ENCODE data around the gene IL17C. TPM values are rescaled to one million over a fixed set of nuclear protein-coding genes. Genes with fewer than 3 reads are reported as not detected.

Gene IL17C
- total RNA-seq, 2 donors from 2014 or later = not detected

DNA sequence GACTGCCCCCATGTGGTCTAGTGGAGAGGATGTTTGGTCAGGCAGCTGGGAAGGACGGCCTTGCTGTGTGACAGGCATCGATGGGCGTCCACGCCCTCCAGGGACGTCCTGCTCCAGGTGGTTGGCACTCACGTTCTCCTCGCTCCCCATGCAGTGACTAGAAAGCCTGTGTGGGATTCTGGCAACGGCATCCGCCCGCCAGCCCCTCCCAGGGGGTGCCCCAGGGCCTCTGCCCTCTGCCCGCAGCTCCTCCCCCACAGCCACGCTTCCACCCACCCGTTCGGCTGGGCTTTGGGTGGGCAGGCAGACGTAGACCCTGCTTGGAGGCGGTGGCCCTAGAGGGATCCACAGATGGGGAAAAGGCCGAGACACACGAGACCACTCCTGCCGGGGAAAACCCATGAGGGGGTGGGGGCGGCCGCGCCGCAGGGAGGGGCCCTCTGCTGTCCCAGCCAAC is 4.7 kb upstream of the IL17C start:
- Histone ChIP-seq H3K27ac (no peak overlapping the region), H3K27me3 (peaks cover under 1% of the 10 kb centered on the region), H3K36me3 (peaks cover 6% of the 10 kb centered on the region), H3K4me3 (peak overlapping the region; percentile 44), H3K4me1 (peaks cover 4% of the 10 kb centered on the region), H3K9ac (ENCODE audit: low read depth in 2 of 2, low read length in 2 of 2) (peak overlapping the region in 1 of 2 donors; percentile 80), H3K9me3 (no peaks in the 10 kb centered on the region)
- TF ChIP-seq, protein P1, sequence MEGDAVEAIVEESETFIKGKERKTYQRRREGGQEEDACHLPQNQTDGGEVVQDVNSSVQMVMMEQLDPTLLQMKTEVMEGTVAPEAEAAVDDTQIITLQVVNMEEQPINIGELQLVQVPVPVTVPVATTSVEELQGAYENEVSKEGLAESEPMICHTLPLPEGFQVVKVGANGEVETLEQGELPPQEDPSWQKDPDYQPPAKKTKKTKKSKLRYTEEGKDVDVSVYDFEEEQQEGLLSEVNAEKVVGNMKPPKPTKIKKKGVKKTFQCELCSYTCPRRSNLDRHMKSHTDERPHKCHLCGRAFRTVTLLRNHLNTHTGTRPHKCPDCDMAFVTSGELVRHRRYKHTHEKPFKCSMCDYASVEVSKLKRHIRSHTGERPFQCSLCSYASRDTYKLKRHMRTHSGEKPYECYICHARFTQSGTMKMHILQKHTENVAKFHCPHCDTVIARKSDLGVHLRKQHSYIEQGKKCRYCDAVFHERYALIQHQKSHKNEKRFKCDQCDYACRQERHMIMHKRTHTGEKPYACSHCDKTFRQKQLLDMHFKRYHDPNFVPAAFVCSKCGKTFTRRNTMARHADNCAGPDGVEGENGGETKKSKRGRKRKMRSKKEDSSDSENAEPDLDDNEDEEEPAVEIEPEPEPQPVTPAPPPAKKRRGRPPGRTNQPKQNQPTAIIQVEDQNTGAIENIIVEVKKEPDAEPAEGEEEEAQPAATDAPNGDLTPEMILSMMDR (IDR thresholded peaks at IDR 0.05) = peak; percentile 40
- peak; percentile 64 for DNase-seq
- intact Hi-C loops (cut with DNase I) = no loop called here

DNA sequence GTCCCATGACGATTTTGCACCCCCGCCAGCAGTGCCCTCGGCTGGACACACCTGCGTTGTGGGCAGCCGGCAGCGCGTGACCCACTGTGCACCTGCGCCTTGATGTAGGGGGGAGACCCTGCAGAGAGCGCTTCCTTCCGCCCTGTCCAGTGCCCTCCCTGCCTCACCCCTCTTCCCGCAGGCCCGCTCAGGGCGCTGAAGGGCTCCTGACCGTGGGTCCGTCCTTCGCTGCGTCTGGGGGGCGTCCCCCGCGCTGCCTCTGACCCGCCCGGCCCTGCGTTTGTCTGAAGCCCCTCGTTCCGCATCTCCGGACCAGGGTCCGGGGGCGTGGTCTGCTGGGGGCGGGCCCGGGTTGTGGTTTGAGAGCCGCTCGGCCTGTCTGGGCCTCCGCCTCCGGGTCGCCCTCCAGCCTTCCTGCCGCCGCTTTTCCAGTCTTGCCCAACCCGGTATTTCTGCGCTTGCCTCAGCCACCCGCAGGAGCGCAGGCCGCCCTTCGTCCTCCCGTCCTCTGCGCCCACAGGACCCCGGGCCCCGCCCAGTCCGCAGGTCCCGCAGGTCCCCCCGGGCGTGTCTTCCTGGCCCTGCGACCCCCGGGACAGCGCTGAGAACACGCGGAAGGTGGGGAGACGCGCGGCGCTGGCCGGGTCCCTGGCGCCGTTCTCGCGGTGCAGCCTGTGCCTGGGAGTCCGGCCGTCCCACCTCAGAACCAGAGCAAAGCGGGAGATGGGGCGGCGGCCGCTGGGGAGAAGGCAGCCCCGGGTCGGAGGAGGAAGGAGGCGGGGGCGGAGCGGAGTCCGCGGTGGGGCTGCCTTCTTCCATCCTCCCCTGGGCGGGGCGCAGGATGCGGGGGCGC is 4.0 kb upstream of the IL17C start:
- peak; percentile 60 for DNase-seq
- TF ChIP-seq, protein P1 (IDR thresholded peaks at IDR 0.05) = no peak
- H3K27me3 ChIP-seq = peaks cover 7% of the 10 kb centered on the region
- H3K4me1 ChIP-seq = peaks cover 10% of the 10 kb centered on the region
- H3K27ac ChIP-seq = no peak overlapping the region
- H3K36me3 ChIP-seq = peaks cover 6% of the 10 kb centered on the region
- peak overlapping the region; percentile 26 to 80 for H3K9ac ChIP-seq (ENCODE audit: low read depth in 2 of 2, low read length in 2 of 2)
- peak overlapping the region; percentile 44 for H3K4me3 ChIP-seq
- H3K9me3 ChIP-seq = no peaks in the 10 kb centered on the region
- intact Hi-C loops (cut with DNase I) = no loop called here

DNA sequence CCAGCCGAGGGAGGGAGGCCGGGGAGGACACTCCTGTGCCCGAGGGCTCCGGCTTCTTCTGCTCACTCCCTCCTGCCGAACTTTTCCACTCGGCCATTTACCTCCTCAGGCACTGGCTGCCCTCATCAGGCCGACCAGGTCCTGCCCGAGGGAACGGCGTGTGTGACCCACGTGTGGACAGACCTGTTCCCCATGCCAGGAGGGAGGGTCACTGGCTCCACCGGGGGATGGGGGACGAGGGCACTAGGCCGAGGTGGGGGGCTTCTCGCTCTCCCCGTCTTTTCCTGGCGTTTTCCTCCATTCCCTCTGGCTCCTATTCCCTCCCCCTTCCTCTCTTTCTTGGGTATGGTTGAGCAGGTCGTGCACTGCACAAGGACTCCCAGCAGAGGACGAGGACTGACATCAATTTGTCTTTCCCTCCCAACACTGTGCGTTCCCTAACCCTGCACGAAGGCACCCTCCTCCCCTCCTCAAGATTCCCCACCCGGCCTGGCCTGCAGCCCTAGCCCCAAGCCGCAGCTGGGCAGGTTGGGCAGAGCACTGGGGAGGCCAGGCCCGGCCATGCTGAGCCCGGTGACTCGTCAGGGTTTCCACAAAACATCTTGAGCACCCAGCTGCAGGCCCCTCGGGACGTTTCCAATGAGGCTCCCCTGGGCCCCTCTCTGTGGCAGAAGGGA is 3.2 kb upstream of the IL17C start:
- Histone ChIP-seq H3K9ac (ENCODE audit: low read depth in 2 of 2, low read length in 2 of 2) (peak overlapping the region in 1 of 2 donors; percentile 80), H3K4me1 (peaks cover 15% of the 10 kb centered on the region), H3K4me3 (peak overlapping the region; percentile 44), H3K27me3 (peaks cover 15% of the 10 kb centered on the region), H3K36me3 (no peaks in the 10 kb centered on the region), H3K27ac (no peak overlapping the region), H3K9me3 (no peaks in the 10 kb centered on the region)
- intact Hi-C loops (cut with DNase I) = no loop called here
- DNase-seq = no peak
- TF ChIP-seq, protein P1 (IDR thresholded peaks at IDR 0.05) = no peak

DNA sequence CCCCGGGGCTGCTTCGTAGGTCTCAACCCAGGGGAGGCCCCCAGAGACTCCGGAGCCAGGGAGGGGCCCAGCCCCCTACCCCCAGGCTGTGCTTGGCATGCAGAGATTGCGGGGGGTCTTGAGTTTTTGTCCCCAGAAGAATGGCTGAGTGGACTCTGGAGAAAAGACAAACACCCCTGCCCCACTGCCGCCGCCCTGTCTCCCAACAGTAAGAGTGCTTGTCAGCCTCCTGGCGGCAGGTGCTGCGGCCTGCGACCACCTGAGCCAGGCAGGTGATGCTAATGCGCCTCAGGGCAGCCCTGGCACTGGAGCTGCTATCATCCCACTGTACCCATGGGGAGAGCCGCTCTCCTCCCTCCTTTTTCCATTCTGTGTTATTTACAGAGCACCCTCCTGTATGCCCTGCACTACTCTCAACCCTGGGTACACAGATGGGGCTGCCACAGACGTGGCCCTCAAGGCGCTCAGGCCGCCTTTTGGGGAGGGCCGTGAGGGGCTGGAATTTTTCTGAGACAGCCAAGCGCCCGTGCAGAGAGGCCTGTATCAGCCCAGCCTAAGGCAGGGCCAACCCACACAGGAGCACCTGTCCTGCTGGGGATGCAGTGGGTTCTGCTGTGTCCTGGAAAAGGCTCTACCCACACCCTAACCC is 2.6 kb upstream of the IL17C start:
- peaks cover 15% of the 10 kb centered on the region for H3K4me1 ChIP-seq
- TF ChIP-seq, protein P1 (IDR thresholded peaks at IDR 0.05) = no peak
- H3K27me3 ChIP-seq = peaks cover 21% of the 10 kb centered on the region
- no peak overlapping the region for H3K9ac ChIP-seq (ENCODE audit: low read depth in 2 of 2, low read length in 2 of 2)
- DNase-seq = no peak
- H3K27ac ChIP-seq = no peak overlapping the region
- intact Hi-C loops (cut with DNase I) = no loop called here
- no peaks in the 10 kb centered on the region for H3K36me3 ChIP-seq
- H3K4me3 ChIP-seq = no peak overlapping the region
- H3K9me3 ChIP-seq = no peaks in the 10 kb centered on the region

DNA sequence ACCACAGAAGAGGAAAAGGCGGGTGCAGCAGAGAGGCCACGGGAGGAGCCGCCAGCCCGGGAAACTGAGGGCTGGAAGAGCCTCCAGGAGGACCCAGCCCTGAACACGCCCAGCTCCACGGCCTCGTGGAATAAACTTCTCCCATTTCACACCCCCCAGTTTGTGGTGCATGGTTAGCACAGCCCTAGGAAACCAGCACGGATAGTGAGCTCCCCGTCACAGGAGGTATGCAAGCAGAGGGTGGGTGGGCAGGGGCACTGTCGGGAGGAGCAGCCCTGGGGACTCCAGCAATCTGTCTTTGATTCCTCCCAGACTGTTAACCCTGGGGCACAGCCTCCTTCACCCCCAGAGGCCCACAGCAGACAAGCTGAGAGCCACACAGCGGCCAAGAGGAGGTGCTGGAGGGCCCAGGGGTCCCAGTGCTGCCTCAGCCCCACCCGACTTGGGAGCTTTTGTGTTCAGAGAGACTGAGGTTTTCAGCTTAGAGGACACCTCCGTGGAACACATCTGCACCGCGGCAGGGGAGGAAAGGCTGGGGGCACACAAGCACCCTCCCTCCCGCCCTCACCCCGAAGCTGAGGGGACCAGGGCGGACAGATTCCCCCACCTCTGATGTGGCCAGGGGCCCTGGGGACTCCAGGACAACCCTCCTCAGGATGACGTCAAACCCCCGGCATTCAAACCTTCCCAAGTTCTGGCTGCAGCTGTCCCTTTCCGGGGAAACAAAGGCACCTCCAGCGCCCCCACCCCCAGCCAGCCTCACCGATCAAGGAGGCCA is 1.7 kb upstream of the IL17C start:
- peaks cover 24% of the 10 kb centered on the region for H3K27me3 ChIP-seq
- no peak overlapping the region for H3K4me3 ChIP-seq
- peaks cover 15% of the 10 kb centered on the region for H3K4me1 ChIP-seq
- no peak overlapping the region for H3K27ac ChIP-seq
- no peak overlapping the region for H3K9ac ChIP-seq (ENCODE audit: low read depth in 2 of 2, low read length in 2 of 2)
- no peaks in the 10 kb centered on the region for H3K36me3 ChIP-seq
- no peaks in the 10 kb centered on the region for H3K9me3 ChIP-seq
- no peak for DNase-seq
- TF ChIP-seq, protein P1 (IDR thresholded peaks at IDR 0.05) = no peak
- intact Hi-C loops (cut with DNase I) = no loop called here
